GM18861 (cell line): Measurements from ENCODE around the gene RNF19B.
"Not testable (repeated sequence)": the region's sequence is repeated elsewhere in the genome, so short reads cannot be mapped to it uniquely, and the experiment has no call there.

Experiments used
- ATAC-seq: cut with Tn5 transposase; IDR thresholded peaks from one replicate; pipeline ENCODE4 v1.9.1; 2021; ENCODE audit not compliant: unreplicated experiment

RNF19B gene

DNA sequence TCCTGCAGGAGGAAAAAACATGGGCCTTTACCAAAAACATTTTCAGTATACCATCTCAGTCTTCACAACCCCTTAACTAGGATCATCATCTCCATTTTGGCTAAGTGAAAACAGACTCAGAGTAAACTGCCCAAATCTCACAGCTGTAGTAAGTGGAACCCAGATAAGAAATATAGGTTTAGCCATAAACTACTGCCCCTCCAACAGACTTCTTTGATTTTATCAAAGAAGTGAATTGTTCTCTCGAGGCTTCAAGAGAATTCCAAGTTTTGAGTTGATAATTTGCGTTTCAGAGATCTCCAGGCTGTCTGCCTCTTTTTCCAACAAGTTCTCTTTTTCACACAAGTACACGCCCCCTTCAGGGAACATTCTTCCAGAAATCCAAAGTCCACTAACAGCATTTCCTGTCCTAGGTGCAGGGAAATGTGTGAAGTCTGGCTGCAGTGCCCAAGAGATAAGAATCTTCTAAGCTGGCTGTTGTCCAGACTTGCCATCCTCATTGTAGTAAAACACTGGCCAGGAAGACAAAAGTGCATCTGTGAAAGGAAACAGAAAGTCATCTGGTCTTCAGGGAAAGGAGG, 30.8 kb downstream of the RNF19B start:
- ATAC-seq: no peak

DNA sequence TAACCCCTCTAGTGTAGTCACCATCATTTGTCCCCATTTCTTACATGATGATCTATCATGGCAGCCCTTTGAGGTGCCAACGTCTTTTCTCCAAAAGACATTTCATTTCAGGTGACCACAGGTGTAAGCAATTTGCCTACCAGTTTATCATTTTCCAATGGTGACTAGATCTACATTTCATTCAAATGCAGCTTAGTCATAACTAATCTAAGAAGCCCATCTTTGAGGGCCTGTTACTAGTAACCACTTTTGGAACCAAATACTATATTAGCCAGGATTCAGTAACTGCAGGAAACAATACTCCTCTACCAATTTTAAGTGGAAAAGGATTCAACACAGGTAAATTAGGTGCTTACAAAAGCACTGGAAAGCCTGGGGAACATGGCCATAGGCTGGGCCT, 32.8 kb downstream of the RNF19B start:
- ATAC-seq: no peak

DNA sequence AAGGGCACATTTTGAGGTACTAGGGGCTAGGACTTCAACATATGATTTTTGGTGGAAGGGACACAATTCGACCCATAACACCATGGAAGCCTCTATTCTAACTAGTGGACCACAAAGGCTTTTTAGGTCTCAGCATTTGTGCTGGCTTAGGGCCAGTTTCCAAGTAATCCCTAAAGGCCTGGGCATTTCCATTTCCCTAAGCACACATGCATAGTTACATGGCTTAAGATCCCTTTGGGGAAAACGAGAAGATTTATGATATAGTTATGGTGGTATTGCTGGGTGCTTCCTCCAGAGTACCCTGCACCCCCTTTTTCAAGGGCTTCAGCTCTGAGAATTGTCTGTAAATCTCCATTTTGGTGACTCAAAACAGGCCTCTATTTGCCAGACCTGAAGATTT, 35.2 kb downstream of the RNF19B start:
- ATAC-seq: no peak

DNA sequence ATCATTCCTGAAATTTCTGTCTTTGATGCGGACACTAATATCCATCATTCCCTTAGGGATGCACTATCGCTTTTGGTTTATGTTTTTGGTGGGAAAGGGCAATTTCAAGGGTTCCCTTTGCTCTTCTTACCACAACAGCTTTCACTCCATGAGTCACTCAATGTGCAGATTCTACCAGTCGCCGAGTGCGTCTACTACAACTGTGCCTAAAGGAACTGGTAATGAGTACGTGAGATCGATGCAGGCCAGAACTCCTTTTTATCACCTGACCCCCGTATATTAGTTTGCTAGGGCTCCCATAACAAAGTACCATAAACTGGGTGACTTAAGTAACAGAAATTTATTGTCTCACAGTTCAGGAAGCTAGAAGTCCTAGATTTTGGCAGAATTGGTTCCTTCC, 35.9 kb downstream of the RNF19B start:
- ATAC-seq: no peak

DNA sequence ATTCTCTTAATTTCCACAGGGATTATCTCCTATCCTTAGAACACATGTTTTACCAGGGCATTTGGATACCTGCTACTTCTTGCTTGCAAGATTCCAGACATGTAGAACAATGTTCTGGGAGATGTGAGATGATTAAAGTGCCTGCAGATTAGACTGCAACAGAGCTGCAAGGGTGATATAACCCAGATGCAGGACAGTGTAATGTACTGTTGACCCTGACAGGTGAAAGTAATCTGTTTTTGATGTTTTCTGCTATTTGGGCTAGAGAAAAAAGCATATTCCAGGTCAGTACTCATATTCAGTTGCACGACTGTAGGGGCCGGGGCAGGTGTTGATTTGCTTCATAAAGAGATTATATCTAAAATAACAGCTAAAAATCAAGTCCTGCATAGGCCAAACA, 36.3 kb downstream of the RNF19B start:
- ATAC-seq: no peak

DNA sequence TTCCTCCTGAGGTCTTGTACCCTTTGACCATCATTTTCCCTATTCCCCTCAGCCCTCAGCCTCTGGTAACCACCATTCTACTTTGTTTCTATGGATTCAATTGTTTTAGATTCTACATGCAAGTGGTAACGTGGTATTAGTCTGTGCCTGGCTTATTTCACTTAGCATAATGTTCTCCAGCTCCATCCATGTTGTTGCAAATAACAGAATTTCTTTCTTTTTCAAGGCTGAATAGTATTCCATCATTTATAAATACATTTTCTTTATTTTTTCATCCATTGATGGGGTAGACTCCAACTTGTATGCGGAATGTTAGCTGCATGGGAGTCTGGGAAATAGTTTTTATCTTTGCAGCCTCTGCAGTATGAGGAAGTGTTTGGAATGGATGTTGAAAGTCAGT, 37.2 kb downstream of the RNF19B start:
- no peak for ATAC-seq

DNA sequence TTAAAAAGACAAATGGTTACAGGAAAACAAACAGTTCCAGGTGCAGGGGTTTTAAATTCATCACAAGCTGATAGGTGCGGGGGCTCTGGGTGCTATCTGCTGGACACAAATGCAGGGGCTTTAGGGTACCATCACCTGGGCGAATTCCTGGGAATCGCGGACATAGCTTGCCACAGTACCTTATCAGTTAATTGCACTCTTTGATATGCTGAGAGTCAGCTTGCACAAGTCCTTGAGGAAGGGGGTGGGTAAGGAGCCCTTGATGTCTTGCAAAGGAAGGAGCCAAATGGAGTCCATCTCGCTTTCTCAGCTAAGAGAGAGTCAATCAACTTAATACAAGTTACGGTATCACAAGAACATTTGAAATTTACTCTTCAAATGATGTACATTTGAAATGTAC, 38.0 kb downstream of the RNF19B start:
- ATAC-seq: no peak

DNA sequence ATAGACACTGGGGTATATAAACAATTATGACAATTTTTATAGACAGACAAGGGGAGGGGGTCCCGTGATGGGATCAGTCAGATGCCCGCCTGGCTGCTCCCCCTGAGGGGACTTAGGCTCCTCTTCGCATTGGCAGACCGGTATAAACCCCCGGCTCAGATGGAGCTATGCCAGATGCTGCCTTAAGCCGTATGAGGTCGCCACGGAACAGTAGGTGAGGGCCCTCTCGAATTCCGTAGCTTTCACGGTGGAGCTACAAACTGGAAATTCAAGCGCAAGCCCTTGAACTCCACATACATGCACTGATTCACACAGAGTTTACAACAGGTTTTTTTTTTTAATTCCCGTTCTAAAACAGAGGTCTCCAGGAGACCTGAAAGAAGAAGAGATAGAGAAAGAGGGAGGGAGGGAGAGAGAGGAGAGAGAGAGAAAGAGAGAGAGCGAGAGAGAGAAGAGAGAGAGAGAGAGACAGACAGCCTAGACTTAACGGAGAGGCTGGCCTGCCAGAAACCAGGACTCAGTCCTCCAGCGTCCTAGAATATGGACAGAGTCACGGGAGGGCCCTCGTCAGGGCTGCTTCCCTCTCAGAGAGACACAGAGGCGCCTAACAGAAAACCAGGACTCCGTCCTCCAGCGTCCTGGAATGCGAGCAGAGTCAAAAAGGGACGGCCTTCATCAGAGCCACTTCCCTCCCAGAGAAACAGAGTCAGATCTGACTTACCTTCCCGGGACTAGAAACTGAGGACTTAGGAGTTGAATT, 39.0 kb downstream of the RNF19B start:
- ATAC-seq: no peak

DNA sequence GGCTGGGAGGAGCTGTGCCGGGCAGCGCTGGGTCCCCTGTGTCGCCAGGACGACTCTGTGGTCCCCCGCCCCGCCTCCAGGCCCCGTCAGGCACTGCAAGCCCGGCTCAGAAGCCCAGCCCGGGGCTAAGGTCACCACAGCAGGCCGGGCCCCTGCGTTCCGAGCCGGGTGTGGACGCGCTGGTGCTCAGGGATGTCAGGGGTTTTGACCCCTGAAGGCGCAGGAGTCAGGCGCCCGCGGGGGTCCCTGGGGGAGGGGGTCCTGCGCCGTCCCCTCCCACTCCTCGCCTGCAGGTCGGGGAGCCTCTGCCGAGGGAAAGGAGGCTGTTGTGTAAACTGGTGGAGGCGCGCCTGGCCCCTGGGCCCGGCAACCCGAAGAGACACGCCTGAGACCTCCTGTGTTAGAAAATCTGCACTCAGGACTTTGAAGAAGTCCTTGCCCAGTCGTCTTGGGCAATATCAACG, 39.7 kb downstream of the RNF19B start:
- ATAC-seq: no peak

DNA sequence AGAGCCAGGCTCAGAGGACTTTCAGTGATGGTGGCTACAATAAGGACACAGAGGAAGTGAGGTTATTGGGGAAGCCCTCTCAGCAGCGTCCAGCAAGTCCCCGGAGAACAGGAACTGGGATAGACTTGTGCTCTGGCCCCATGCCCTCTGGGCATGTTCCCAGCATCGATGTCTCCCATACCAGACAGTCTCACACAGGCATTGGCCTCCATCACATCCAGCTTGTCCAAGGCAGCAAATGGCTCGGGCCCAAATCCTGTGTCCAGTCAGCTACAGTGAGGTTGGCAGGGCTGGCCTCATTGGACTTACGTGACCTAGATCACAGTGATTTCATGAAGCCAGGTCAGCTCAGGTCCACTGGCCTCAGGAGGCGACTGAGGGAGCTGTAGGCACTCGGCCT, 43.8 kb downstream of the RNF19B start:
- no peak for ATAC-seq

DNA sequence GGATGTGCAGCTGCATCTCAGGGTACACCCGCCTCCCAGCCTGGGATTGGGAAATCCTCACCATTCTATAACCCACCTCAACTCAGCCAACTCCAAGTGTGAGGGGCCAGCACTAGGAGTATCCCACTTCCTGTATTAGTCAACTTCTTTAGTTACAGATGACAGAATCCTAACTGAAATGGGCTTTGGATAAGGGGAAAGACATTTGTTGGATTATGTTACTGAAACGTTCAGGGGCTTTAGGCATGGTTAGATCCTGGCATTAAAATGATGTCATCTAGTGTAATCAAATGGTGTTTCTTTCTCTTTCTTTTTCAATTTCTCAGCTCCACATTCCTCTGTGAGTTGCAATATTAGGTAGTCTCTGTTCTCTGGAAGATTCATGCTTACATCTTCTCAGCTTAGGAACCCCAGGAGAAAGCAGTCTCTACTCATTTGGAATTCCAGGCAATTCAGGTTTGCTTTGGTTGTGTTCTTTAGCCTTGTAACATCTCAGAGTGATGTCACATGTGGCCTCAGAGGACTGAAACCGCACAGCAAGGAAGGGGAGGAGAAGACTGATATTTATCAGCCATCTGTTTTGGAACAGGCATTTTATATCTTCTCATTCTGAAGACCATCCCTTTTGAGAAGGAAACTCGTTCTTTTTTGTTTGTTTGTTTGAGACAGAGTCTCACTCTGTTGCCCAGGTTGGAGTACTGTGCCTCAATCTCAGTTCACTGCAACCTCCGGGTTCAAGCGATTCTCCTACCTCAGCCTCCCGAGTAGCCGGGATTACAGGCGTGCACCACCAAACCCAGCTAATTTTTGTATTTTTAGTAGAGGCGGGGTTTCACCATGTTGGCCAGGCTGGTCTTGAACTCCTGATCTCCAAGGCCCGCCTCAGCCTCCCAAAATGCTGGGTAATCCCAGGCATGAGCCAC, 44.5 kb downstream of the RNF19B start:
- ATAC-seq: no peak

DNA sequence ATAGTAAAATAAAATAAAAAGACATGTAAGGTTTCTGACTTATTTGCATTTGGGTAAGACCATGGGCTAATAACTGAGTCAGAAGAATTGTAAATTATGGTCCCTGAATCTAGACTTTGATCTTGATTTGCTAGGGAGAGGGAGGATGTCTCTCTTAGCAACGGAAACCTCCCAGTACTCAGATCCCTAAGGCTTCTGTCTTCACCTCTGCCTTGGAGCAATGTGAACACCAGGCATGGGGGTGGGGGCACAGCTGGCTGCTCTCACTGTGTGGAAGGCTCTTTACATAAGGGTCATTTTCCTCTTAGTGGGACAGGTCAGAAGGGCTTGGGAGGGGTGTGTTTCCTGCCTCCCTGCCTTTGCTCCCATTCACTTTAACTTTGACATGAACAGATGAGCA, 46.4 kb downstream of the RNF19B start:
- ATAC-seq: no peak

DNA sequence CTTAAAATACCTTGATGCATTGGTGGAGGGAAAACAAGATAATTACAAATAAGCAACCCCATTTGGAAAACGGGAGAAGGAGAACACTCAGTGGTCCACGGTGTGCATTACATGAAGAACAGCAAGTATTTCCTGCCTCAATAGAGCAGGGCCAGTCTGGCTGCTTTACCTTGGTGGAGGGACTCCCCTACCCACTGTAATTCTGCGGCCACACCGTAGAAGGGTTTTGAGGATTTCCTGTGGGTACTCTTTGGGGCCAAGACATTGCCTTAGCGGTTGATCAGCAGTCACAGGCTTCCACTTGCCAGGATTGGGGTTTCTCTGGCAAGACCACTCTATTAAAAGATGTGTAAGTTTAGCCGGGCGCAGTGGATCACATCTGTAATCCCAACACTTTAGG, 47.1 kb downstream of the RNF19B start:
- ATAC-seq: no peak

DNA sequence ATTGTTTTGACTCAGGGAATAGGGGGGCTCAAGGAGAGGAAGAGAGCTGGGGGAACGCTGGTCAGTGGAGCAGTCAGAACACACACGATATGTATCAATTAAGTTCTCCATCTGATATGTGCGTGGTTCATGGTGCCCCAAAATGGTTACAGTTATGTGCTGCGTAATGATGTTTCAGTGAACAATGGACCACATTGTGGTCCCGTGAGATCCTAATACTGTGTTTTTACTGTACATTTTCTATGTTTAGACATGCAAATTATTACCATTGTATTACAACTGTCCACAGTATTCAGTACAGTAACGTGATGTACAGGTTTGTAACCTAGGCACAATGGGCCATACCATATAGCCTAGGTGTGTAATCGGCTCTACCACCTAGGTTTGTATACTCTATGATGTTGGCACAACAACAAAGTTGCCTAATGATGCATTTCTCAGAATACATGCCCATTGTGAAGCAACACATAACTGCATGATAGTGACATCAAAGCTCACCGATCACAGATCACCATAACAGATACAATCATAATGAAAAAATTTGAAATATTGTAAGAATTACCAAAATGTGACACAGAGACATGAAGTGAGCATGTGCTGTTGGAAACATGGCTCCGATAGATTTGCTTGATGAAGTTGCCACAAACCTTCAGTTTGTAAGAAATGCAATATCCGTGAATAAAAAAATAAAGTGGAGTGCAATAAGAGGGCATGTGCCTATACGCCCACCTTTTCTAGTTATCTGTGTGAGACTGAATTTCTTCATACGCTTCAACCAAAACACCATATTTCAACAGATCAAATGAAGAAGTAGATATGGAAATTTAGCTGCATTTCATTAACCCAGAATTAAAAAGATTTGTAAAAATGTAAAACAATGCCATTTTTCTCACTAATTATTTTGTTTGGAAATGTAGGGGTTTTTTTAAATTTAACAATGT, 48.6 kb downstream of the RNF19B start:
- ATAC-seq: no peak

DNA sequence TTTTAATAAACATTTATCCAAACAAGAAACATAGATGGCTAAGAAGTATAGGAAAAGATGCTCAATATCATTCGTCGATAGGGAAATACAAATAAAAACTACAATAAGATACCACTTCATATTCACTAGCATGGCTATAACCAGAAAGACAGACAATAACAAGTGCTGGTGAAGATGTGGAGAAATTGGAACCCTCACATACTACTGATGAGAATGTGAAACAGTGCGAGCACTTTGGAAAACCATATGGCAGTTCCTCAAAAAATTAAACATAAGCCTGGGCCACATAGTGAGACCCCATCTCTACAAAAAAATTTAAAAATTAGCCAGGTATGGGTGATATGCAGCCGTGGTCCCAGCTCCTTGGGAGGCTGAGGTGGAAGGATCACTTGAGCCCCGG, 54.3 kb downstream of the RNF19B start:
- no peak for ATAC-seq

DNA sequence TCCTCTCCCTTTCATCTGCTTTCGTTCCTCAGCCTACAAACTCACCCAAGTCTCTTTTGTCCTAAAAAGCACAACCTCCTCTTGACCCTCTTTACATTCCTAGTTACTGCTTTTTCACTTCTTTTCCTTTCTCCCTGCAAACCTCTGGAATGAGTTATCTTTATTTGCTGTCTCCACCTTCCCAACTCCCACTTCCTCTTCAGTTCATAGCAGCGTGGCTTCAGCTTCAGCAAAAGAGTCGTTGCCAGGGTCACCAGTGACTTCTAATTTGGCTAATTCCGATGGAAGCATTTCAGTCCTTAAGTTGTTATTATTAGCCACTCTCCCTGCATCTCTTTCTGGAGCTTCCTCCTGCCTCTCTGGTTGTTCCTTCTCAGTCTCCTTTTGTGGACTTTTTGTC, 57.2 kb downstream of the RNF19B start:
- no peak for ATAC-seq

DNA sequence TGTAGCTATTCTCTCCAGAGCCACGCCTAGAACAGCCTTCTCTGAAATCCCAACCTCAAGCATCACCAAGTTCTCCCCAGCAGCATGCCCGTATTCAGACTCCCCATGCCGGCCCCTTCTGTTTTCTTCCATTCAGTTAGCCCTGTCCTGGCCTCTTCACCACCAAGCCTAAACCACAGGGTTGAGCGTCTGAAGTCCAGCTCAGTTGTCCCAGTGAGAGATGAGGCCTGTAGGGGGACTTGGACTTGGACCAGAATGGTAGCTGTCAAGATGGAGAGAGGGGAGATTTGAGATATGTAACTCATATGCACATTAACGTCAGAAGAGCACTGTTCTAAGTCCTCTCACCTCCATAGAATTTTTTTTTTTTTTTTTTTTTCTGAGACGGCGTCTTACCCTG, 58.0 kb downstream of the RNF19B start:
- no peak for ATAC-seq

DNA sequence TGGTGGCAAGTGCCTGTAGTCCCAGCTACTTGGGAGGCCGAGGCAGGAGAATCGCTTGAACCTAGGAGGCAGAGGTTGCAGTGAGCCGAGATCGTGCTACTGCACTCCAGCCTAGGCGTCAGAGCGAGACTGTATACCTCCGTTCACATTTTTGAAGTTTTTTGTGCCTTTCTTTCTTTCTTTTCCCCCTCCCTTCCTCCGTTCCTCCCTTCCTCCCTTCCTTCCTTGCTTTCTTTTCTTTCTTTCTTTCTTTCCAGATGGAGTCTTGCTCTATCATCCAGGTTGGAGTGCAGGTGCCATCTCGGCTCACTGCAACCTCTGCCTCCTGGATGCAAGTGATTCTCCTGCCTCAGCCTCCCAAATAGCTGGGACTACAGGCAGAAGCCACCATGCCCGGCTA, 59.0 kb downstream of the RNF19B start:
- not testable (repeated sequence) for ATAC-seq

DNA sequence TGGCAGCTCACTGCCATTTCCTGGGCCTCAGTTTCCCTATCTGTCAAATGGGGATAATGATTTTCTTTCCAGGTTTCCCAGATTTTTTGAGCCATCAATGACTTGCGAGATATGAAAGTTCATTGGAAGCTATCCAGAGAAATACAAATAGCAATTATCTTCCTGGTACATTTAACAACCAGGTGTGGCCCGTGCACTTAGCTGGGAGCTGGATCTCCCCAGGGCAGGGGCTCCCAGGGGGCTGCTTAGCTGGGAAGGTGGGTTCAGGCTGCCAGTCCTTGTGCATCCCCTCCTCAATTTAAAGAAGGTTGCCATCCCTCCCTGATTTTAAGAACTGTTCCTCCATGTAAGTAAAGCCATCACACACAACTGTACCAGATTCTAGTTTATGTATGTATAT, 59.8 kb downstream of the RNF19B start:
- no peak for ATAC-seq

DNA sequence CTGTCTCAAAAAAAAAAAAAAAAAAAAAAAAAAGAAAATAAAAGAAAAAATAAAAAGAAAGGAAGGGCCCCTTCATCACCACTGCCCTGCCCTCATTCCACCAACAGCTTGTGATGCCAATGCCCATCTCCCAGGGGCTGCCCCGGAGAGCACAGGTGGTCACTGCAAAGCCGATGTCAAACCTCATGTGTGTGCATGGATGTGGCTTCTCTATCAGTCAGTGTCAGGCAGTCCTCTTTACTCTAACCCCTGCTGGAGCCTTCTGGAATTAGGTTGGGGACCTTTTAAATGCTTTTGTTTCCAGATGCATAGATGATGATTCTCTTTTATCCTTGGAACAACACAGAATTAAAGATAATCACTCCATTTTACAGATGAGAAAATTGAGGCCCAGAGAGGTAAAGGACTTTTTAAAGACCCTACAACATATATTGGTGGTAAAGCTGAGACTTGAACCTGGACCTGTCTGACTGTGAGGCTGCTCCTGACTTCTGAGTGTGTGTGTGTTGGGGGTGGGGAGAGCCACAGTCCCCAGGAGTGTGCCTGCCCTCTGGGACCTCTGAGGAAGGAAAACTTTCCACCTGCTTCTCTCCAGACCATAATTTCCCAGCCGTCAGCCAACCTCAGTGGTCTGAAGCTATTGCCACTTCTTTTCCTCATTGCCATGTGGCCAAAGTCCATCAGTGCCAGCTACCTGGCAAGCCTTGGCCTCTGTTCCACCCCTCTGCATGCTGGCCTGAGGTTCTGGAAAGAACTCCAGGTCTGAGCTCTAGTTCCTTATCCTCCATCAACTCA, 60.4 kb downstream of the RNF19B start:
- no peak for ATAC-seq
